K562 (cell line): ENCODE data around the gene NLGN2. TPM values are rescaled to one million over a fixed set of nuclear protein-coding genes. Genes with fewer than 3 reads are reported as not detected.

Source experiments
- CHD4 ChIP-seq: fragments of 200-600 bp; sonication (generic); IDR thresholded peaks from 3 replicates; pipeline ENCODE4 v1.6.1; 2012; ENCODE audit warnings: low read depth, mild to moderate bottlenecking, mixed read lengths, low read length, inconsistent platforms; ENCODE audit not compliant: insufficient read depth, insufficient replicate concordance, poor library complexity, severe bottlenecking
- EP400 ChIP-seq: fragments of 450-650 bp; IDR thresholded peaks from 2 replicates; pipeline ENCODE4 v1.6.1; 2017; ENCODE audit warnings: antibody characterized with exemption, mild to moderate bottlenecking, moderate library complexity
- JUND ChIP-seq, 2 experiments: IDR thresholded peaks; 2 replicates in 1 of 2; 3 replicates in 1 of 2; pipeline ENCODE4 v1.6.1; 2011; ENCODE audit warnings: borderline replicate concordance in 2 of 2, low read depth in 2 of 2, low read length in 2 of 2, improper control_type of control experiment in 1 of 2, missing biosample characterization in 1 of 2, missing genetic modification characterization in 1 of 2, missing genetic modification reagents in 1 of 2
- NBN ChIP-seq: fragments of 450-650 bp; IDR thresholded peaks from 2 replicates; pipeline ENCODE4 v1.6.1; 2016; ENCODE audit warnings: low read depth, mild to moderate bottlenecking
- PCBP2 ChIP-seq: fragments of 200-400 bp; formaldehyde crosslinking; IDR thresholded peaks from 2 replicates; pipeline ENCODE4 v1.6.1; 2018; ENCODE audit warnings: low read length, low read depth, mild to moderate bottlenecking, moderate library complexity; ENCODE audit not compliant: poor library complexity, severe bottlenecking
- SMAD4 ChIP-seq: fragments of 250-450 bp; sonication (Bioruptor Pico); conservative IDR thresholded peaks from 2 replicates; pipeline ENCODE4 v1.8.0; 2021; ENCODE audit warnings: inconsistent platforms, mild to moderate bottlenecking, moderate library complexity
- SP1 ChIP-seq: sonication (generic); formaldehyde crosslinking; IDR thresholded peaks from 2 replicates; pipeline ENCODE4 v1.8.1; 2022; ENCODE audit warnings: mild to moderate bottlenecking, missing genetic modification reagents
- ZNF263 ChIP-seq: sonication (generic); formaldehyde crosslinking; IDR thresholded peaks from 2 replicates; pipeline ENCODE4 v1.8.0; 2022; ENCODE audit warnings: mild to moderate bottlenecking, missing genetic modification reagents, borderline replicate concordance
- polyA plus RNA-seq, 8 experiments: library from polyadenylated mRNA; depleted of rRNA in 4 of 8; stranded (reverse) in 5 of 8; unstranded in 3 of 8; fragments of >200 nt; fragmentation: Nextera tagmentation in 2 of 8; fragmentation: Illumina TruSeq in 1 of 8; extraction: Ambion mirVana in 2 of 8; extraction: Trizol in 1 of 8; gene quantifications; 2 replicates each; pipeline versions ENCODE4 v1.2.1 to v1.2.3, GENCODE V29; 2011 to 2014; ENCODE audit warnings: inconsistent platforms in 1 of 8, missing spikeins in 1 of 8
- total RNA-seq, 7 experiments: library from RNA; depleted of rRNA in 6 of 7; stranded (reverse); fragments of >200 nt in 6 of 7; fragmentation: Illumina TruSeq in 2 of 7; extraction: Trizol in 2 of 7; gene quantifications; 2 replicates each; pipeline versions ENCODE4 v1.2.1 to v1.2.3, GENCODE V29; 2011 to 2021; ENCODE audit warnings: low replicate concordance in 1 of 7
- TF ChIP-seq, protein P1 (sequence below): fragments of 450-650 bp; IDR thresholded peaks from 2 replicates; pipeline ENCODE4 v1.6.1; 2016; ENCODE audit warnings: antibody characterized with exemption
- TF ChIP-seq, protein P2 (sequence below): fragments of 200-800 bp; sonication (Bioruptor generic); IDR thresholded peaks from 2 replicates; pipeline ENCODE4 v1.6.1; 2016; ENCODE audit warnings: missing genetic modification characterization, missing compliant biosample characterization
- TF ChIP-seq, protein P3 (sequence below): fragments of 450-650 bp; conservative IDR thresholded peaks from 2 replicates; pipeline ENCODE4 v1.6.1; 2016; ENCODE audit warnings: missing genetic modification characterization, low read depth, mild to moderate bottlenecking, control low read depth, missing compliant biosample characterization
- TF ChIP-seq, protein P4 (sequence below): fragments of 450-650 bp; formaldehyde crosslinking; IDR thresholded peaks from 2 replicates; pipeline ENCODE4 v1.4.0; 2020; ENCODE audit warnings: mild to moderate bottlenecking, moderate library complexity
- TF ChIP-seq, protein P5 (sequence below): sonication (generic); formaldehyde crosslinking; IDR thresholded peaks from 2 replicates; pipeline ENCODE4 v1.8.0; 2022; ENCODE audit warnings: missing genetic modification reagents, mild to moderate bottlenecking, borderline replicate concordance

The NLGN2 gene
- total and polyA plus RNA-seq, 9 of the 15 experiments (the other 6 are each of a cell fraction or from before 2014, with no cell fraction given), result 0.11 to 7.8 (median 0.77) TPM

DNA sequence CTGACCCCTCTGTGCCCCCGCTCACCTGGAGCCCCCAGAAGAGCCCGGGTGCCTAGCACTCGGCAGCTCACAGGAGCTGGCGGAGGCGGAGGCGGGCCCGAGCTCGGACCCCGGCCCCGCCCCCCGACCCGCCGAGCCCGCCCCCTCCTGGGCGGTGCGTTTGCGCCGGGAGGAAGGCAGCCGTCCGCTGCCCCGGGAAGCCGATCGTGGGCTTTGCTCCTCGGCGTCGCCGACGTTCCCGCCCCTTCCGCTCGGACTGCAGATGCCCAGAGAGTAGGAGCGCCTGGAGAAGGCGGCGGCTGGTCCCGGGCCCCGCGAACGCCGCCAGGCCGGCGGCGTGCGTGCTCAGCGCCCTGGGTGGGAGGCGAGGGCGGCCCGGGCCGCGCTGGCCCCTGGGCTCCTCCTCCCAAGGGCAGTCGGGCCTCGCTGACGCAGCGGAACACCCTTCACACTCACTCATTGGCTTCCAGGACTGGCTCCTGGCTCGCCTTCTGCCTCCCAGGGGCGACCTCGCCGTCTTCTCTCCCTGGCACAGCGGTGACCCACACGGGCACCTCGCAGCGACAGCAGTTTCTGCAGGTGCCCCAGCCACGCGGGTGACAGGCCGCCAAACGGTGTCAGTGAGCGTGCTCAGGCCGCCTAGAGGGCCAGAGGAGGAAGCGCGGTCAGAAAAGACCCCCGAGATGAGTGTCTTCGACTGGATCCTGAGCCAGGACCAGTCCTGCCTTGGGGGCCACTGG is 13.0 kb upstream of the NLGN2 start, which contains the start of gene PLSCR3 (continued):
- TF ChIP-seq, protein P1, sequence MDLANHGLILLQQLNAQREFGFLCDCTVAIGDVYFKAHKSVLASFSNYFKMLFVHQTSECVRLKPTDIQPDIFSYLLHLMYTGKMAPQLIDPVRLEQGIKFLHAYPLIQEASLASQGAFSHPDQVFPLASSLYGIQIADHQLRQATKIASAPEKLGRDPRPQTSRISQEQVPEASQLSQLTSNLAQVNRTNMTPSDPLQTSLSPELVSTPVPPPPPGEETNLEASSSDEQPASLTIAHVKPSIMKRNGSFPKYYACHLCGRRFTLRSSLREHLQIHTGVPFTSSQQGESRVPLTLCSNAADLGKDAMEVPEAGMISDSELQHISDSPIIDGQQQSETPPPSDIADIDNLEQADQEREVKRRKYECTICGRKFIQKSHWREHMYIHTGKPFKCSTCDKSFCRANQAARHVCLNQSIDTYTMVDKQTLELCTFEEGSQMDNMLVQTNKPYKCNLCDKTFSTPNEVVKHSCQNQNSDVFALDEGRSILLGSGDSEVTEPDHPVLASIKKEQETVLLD, result no peak
- TF ChIP-seq PCBP2, result no peak
- TF ChIP-seq JUND (IDR thresholded peaks at IDR 0.05; ENCODE audit: borderline replicate concordance, low read depth, low read length), result no peak
- TF ChIP-seq JUND (tag; IDR thresholded peaks at IDR 0.05; ENCODE audit: borderline replicate concordance, low read depth, low read length), result no peak
- TF ChIP-seq, protein P2, sequence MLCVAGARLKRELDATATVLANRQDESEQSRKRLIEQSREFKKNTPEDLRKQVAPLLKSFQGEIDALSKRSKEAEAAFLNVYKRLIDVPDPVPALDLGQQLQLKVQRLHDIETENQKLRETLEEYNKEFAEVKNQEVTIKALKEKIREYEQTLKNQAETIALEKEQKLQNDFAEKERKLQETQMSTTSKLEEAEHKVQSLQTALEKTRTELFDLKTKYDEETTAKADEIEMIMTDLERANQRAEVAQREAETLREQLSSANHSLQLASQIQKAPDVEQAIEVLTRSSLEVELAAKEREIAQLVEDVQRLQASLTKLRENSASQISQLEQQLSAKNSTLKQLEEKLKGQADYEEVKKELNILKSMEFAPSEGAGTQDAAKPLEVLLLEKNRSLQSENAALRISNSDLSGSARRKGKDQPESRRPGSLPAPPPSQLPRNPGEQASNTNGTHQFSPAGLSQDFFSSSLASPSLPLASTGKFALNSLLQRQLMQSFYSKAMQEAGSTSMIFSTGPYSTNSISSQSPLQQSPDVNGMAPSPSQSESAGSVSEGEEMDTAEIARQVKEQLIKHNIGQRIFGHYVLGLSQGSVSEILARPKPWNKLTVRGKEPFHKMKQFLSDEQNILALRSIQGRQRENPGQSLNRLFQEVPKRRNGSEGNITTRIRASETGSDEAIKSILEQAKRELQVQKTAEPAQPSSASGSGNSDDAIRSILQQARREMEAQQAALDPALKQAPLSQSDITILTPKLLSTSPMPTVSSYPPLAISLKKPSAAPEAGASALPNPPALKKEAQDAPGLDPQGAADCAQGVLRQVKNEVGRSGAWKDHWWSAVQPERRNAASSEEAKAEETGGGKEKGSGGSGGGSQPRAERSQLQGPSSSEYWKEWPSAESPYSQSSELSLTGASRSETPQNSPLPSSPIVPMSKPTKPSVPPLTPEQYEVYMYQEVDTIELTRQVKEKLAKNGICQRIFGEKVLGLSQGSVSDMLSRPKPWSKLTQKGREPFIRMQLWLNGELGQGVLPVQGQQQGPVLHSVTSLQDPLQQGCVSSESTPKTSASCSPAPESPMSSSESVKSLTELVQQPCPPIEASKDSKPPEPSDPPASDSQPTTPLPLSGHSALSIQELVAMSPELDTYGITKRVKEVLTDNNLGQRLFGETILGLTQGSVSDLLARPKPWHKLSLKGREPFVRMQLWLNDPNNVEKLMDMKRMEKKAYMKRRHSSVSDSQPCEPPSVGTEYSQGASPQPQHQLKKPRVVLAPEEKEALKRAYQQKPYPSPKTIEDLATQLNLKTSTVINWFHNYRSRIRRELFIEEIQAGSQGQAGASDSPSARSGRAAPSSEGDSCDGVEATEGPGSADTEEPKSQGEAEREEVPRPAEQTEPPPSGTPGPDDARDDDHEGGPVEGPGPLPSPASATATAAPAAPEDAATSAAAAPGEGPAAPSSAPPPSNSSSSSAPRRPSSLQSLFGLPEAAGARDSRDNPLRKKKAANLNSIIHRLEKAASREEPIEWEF (CRISPR knock-in tag), result no peak
- no peak for TF ChIP-seq ZNF263 (CRISPR knock-in tag)
- TF ChIP-seq, protein P3, sequence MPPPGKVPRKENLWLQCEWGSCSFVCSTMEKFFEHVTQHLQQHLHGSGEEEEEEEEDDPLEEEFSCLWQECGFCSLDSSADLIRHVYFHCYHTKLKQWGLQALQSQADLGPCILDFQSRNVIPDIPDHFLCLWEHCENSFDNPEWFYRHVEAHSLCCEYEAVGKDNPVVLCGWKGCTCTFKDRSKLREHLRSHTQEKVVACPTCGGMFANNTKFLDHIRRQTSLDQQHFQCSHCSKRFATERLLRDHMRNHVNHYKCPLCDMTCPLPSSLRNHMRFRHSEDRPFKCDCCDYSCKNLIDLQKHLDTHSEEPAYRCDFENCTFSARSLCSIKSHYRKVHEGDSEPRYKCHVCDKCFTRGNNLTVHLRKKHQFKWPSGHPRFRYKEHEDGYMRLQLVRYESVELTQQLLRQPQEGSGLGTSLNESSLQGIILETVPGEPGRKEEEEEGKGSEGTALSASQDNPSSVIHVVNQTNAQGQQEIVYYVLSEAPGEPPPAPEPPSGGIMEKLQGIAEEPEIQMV (tag), result no peak
- TF ChIP-seq, protein P4, sequence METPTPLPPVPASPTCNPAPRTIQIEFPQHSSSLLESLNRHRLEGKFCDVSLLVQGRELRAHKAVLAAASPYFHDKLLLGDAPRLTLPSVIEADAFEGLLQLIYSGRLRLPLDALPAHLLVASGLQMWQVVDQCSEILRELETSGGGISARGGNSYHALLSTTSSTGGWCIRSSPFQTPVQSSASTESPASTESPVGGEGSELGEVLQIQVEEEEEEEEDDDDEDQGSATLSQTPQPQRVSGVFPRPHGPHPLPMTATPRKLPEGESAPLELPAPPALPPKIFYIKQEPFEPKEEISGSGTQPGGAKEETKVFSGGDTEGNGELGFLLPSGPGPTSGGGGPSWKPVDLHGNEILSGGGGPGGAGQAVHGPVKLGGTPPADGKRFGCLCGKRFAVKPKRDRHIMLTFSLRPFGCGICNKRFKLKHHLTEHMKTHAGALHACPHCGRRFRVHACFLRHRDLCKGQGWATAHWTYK (CRISPR knock-in tag), result no peak
- no peak for TF ChIP-seq NBN
- peak; percentile 76 for TF ChIP-seq EP400
- TF ChIP-seq CHD4, result no peak
- peak; percentile 33; the same call in 1 of the 2 replicates for TF ChIP-seq SMAD4
- TF ChIP-seq, protein P5, sequence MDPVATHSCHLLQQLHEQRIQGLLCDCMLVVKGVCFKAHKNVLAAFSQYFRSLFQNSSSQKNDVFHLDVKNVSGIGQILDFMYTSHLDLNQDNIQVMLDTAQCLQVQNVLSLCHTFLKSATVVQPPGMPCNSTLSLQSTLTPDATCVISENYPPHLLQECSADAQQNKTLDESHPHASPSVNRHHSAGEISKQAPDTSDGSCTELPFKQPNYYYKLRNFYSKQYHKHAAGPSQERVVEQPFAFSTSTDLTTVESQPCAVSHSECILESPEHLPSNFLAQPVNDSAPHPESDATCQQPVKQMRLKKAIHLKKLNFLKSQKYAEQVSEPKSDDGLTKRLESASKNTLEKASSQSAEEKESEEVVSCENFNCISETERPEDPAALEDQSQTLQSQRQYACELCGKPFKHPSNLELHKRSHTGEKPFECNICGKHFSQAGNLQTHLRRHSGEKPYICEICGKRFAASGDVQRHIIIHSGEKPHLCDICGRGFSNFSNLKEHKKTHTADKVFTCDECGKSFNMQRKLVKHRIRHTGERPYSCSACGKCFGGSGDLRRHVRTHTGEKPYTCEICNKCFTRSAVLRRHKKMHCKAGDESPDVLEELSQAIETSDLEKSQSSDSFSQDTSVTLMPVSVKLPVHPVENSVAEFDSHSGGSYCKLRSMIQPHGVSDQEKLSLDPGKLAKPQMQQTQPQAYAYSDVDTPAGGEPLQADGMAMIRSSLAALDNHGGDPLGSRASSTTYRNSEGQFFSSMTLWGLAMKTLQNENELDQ (CRISPR knock-in tag), result no peak
- TF ChIP-seq SP1 (CRISPR knock-in tag), result no peak; the same call in 1 of the 2 replicates
